Lower leg skin (tissue), 3 donors: ENCODE results near the gene C9.

Source experiments
- CTCF ChIP-seq, 3 donors: fragments of 450-650 bp; IDR thresholded peaks; one replicate each; pipeline ENCODE4 v1.5.1; 2016; ENCODE audit warnings: antibody characterized with exemption in 3 of 3, mild to moderate bottlenecking in 3 of 3, moderate library complexity in 2 of 3
- POLR2A ChIP-seq, 2 donors: fragments of 450-650 bp; IDR thresholded peaks; one replicate each; pipeline ENCODE4 v1.6.1; 2016 to 2017; ENCODE audit warnings: antibody characterized with exemption in 2 of 2, mild to moderate bottlenecking in 1 of 2, moderate library complexity in 1 of 2

GRCh38 chr5:39353717-39354399 is 10.4 kb downstream of the C9 start:
- TF ChIP-seq CTCF (IDR thresholded peaks at IDR 0.05): no peak
- no peak for TF ChIP-seq POLR2A (IDR thresholded peaks at IDR 0.05)
